HG03103 (cell line): Measurements from ENCODE around the gene DCHS2.

ENCODE experiments used
- ATAC-seq: cut with Tn5 transposase; IDR thresholded peaks from one replicate; pipeline ENCODE4 v1.9.1; 2021; ENCODE audit warnings: low read depth; ENCODE audit not compliant: unreplicated experiment

Gene DCHS2

GRCh38 chr4:154491341-154492271, at the start of gene DCHS2:
TSS of gene DCHS2 (minus strand) at chr4:154491799. CDS start at chr4:154491355, 444 bp downstream.
- ATAC-seq = no peak

GRCh38 chr4:154534296-154534695, 42.7 kb upstream of the DCHS2 start:
- no peak for ATAC-seq

GRCh38 chr4:154529728-154530519, 38.3 kb upstream of the DCHS2 start:
- no peak for ATAC-seq

- ATAC-seq = no peak
Measured at GRCh38 chr4:154528869-154529268, 37.3 kb upstream of the DCHS2 start.

DNA sequence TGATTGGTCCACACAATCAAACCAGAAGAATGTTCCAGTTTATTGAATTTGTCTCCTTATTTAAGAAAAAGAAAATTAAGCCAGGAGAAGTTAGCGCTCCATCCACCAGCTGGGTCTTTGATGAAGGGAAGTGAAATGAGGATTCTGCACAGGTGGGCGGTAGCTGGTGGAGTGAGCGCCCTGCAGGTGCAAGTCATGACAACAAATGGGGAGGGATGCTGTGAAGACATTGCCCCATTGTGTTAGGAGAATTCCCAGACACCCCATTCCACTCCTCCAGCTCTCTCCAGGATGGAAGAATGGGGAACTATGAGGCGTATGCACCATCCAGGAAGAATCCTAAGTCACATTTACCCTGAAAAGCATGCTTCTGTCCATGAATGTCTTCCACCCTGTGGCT, 35.7 kb upstream of the DCHS2 start:
- ATAC-seq = no peak

GRCh38 chr4:154526151-154526550, 34.6 kb upstream of the DCHS2 start:
- no peak for ATAC-seq

DNA sequence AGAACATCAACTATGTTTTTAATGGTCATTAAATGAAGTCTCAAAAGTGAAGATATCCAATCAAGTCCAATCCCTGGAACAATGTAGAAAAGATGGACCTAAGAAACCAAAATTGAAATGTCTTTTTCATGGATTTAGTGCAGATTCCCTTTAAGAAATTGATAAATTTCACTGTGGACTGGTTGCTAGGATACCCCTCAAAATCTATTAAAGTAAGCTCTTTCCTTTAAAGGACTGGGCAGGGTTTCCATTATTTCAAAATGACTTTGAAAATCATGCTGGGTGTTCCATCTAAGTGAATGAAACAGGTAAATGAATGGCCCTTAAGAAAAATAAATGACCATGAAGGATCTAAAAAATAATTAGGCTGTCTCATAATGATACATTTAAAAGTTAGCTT, 30.0 kb upstream of the DCHS2 start:
- no peak for ATAC-seq

- ATAC-seq = no peak
Measured at GRCh38 chr4:154519214-154519613, 27.6 kb upstream of the DCHS2 start.

DNA sequence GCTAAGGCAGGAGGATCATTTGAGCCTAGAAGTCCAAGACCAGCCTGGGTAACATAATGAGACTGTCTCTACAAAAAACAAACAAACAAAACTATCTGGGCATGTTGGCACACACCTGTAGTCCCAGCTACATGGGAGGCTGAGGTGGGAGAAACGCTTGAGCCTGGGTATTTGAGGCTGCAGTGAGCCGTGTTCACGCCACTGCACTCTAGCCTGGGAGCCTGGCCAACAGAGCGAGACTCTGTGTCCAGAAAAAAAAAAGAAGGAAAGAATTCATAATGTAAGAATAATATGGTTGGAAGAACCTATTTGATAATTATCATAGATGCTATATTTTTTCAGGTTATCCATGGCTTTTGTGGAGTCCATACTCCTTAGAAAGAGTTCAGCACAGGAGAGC, 26.0 kb upstream of the DCHS2 start:
- ATAC-seq = no peak

DNA sequence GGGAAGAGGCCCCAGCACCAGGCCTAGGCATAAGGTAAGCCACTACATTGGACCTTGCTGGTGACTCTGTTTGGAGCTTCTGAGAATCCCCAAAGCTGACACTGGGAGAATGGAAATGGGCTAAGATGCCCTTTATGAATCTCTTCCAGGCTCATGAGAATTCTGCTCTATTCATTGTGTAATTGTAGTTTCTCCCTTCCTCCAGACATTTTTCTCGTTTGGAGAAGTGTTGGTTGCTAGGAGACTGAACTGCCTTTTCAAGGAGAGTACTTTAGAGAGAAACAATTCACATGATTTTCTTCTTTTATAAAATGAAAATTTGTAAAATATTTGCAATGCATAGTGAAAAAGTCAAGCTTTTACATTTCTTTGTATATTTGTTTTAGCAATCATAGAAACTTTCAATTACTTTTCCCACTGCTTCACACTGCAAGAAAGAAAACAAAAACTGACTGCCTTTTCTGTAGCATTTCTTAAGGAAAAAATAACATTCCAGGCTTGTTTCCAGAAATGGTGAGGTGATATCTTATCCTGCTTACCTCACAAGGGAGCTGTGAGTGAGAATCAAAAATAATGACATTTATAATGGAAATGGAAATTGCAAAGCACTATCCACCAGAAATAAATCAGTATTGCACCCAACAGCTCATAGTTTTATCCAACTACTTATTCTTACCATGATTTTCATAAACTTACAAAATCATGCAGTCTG, 24.9 kb upstream of the DCHS2 start:
- no peak for ATAC-seq

DNA sequence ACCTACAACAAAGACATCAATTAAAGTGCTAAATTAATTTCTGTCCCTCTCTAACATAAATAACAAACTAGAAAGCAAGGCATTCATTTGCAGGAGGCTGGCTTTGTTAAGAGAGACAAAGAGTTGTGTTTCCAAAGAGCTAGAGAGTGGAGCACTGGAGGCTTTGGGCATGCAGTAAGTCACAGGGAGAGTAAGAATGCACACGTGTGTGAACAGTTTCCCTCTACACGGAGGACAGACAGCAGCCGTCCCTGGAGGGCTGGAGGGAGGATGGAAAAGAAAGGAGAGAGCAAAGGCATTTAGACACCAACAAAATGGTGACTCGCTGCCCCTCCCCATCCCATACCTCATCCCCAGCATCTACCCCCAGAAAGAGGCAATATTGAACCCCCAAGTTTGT, 20.4 kb upstream of the DCHS2 start:
- no peak for ATAC-seq

- no peak for ATAC-seq
Measured at GRCh38 chr4:154511548-154511947, 19.9 kb upstream of the DCHS2 start.

DNA sequence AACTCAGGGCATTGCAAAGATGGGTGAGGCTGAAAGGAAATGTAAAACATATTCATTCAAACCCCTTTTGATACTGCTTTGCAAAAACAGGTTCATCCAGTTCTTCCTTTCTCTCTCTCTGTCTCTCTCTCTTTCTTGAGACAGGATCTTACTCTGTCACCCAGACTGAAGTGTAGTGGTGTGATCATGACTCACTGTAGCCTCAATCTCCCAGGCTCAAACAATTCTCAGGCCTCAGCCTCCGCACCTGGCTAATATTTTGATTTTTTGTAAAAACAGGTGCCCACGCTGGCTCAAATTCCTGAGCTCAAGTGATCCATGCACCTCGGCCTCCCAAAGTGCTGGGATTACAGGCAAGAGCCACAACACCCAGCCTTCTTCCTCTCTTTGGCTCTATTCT, 15.6 kb upstream of the DCHS2 start:
- ATAC-seq = no peak

DNA sequence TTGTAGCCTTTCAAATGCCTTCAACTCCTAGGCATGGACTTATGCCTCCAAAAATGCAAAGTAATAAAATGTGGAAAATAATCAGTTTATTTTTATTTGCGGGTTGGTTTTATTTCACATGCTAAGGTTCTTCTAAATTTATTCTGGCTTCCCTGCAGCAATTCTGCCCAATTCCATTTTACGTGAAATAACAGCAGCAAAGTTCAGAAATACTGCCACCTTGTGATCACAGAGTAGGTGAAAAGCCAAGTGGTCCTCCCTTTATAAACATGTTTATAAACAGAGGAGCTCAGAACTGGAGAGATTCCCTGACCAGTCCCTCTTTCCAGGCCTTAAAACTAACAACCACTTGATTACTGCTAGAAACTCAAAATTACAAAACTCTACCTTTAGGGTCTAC, 14.7 kb upstream of the DCHS2 start:
- ATAC-seq = no peak

GRCh38 chr4:154503598-154503997, 12.0 kb upstream of the DCHS2 start:
- ATAC-seq = no peak

GRCh38 chr4:154502111-154502510, 10.5 kb upstream of the DCHS2 start:
- no peak for ATAC-seq

DNA sequence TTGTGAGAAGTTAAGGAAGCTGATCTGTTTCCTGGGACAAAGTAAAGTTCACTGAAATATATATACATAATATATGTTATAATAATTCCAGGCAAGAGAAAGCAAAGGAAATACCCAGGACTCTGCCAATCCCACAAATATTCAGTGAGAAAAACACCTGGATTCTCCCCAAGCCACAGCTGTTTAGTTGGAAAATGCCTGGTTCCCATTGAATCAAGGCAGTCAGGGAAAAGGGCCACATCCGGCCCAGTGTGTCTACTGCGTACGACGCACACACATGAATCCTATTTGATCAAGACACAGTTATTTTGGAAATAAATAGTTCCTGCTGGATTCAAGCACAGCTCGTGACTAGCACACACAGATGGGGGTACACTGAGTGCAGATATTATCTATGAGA, 6.3 kb upstream of the DCHS2 start:
- ATAC-seq = no peak

DNA sequence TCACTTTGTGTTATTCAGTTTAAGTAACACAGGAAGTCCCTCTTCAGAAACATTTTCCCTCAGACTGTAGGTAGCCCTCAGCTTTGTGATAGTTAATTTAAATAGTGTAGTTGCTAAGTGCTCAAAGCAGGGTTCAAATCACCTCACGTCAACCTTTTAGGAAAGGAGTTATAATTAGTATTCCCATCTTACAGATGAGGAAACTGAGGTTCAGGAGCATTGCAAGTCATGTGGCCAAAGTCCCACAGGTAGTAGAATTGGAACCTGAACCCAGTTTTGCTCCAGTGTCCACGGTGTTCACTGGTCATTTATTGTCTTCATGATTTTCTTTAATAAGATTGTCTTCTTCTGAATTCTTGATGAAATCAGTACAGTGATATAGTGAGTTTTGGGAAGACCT, 4.3 kb upstream of the DCHS2 start:
- no peak for ATAC-seq

GRCh38 chr4:154492288-154492687, 689 bp upstream of the DCHS2 start:
- no peak for ATAC-seq

GRCh38 chr4:154490583-154491340, 837 bp downstream of the DCHS2 start:
- ATAC-seq = no peak
